Panc1 (cell line): ENCODE measurements around the gene PRPF40B. TPM values are rescaled to one million over a fixed set of nuclear protein-coding genes. Genes with fewer than 3 reads are reported as not detected.

Experiments
- ATAC-seq: fragments of 200-7000 bp; cut with Tn5 transposase; 2 replicates; pipeline ENCODE4 v1.9.1; 2020; ENCODE audit warnings: mild to moderate bottlenecking, moderate library complexity
- BruUV-seq: library from RNA; stranded (reverse); fragments of 400-500 nt; replicated peaks from 2 replicates; lab custom pipeline; 2021; lab: Mats Ljungman, UMichigan
- CTCF ChIA-PET: fragments of 300-600 bp; sonication (Branson Sonifier 250); formaldehyde crosslinking; loops from one replicate; lab custom pipeline; 2022; ENCODE audit warnings: antibody characterized with exemption; lab: Charles Lee
- POLR2A ChIA-PET: fragments of 300-600 bp; sonication (Branson Sonifier 250); formaldehyde crosslinking; loops from one replicate; lab custom pipeline; 2022; ENCODE audit warnings: antibody characterized with exemption; lab: Charles Lee
- DNase-seq: peaks from one replicate; pipeline ENCODE4 v3.0.0-alpha.2; 2010; ENCODE audit warnings: low read depth, low spot score
- H3K27ac ChIP-seq: 2 replicates; pipeline ENCODE4 v1.5.1; 2011; ENCODE audit warnings: mild to moderate bottlenecking, low read length, inconsistent platforms
- H3K27me3 ChIP-seq: fragments of 200-500 bp; sonication (Bioruptor generic); 2 replicates; pipeline ENCODE4 v1.6.0; 2014; ENCODE audit warnings: low read length, inconsistent platforms; ENCODE audit not compliant: control insufficient read depth, insufficient read depth
- H3K36me3 ChIP-seq: fragments of 200-500 bp; sonication (Bioruptor generic); 2 replicates; pipeline ENCODE4 v1.5.1; 2014; ENCODE audit warnings: inconsistent platforms, mild to moderate bottlenecking, low read length, moderate library complexity; ENCODE audit not compliant: control insufficient read depth, insufficient read depth
- H3K4me1 ChIP-seq: 2 replicates; pipeline ENCODE4 v1.5.1; 2011; ENCODE audit warnings: inconsistent platforms, mild to moderate bottlenecking, low read length, moderate library complexity; ENCODE audit not compliant: control insufficient read depth, insufficient read depth
- H3K4me3 ChIP-seq, 2 experiments: 2 replicates each; pipeline ENCODE4 v1.5.1; 2011 to 2012; ENCODE audit warnings: low read depth in 2 of 2, low read length in 2 of 2, mild to moderate bottlenecking in 2 of 2, inconsistent platforms in 1 of 2, moderate library complexity in 1 of 2
- H3K9me3 ChIP-seq: fragments of 200-500 bp; sonication (Bioruptor generic); 2 replicates; pipeline ENCODE4 v1.5.1; 2014; ENCODE audit warnings: low read depth, mild to moderate bottlenecking, inconsistent platforms, low read length, moderate library complexity; ENCODE audit not compliant: control insufficient read depth, insufficient read depth
- CTCF ChIP-seq: fragments of 450-650 bp; IDR thresholded peaks from 2 replicates; pipeline ENCODE4 v1.5.1; 2017; ENCODE audit warnings: mild to moderate bottlenecking
- POLR2AphosphoS5 ChIP-seq: IDR thresholded peaks from 2 replicates; pipeline ENCODE4 v1.6.1; 2012; ENCODE audit warnings: mild to moderate bottlenecking, low read depth, low read length, moderate library complexity
- REST ChIP-seq, 2 experiments: IDR thresholded peaks; 2 replicates each; pipeline ENCODE4 v1.6.1; 2011 to 2012; ENCODE audit warnings: low read depth in 2 of 2, control low read depth in 1 of 2, low read length in 1 of 2, mild to moderate bottlenecking in 1 of 2, moderate library complexity in 1 of 2; ENCODE audit not compliant: insufficient read depth in 1 of 2
- SIN3A ChIP-seq: IDR thresholded peaks from 2 replicates; pipeline ENCODE4 v1.6.1; 2012; ENCODE audit warnings: low read depth, mild to moderate bottlenecking, low read length, moderate library complexity, borderline replicate concordance; ENCODE audit not compliant: insufficient read depth
- TCF7L2 ChIP-seq: IDR thresholded peaks from 2 replicates; pipeline ENCODE4 v1.6.1; 2011; ENCODE audit warnings: mild to moderate bottlenecking, low read depth, low read length, inconsistent platforms
- in situ Hi-C: cut with HindIII; loops from 2 replicates; pipeline ENCODE4 v1.10.0; 2016; ENCODE audit warnings: low sequenced_read_pairs, low pct_unique_long_range_greater_than_20kb
- intact Hi-C: fragments of 100-400 bp; cut with micrococcal nuclease; formaldehyde crosslinking; loops from one replicate; pipeline ENCODE4 v1.10.0; 2022; ENCODE audit not compliant: unreplicated experiment
- total RNA-seq: library from RNA; stranded (reverse); gene quantifications from one replicate; pipeline ENCODE4 v1.2.1, GENCODE V29; 2021; ENCODE audit not compliant: unreplicated experiment

The PRPF40B gene
- total RNA-seq, 1 experiment from 2014 or later, result 26.3 TPM

GRCh38 chr12:49662998-49663843 lies 39.9 kb downstream of the PRPF40B start:
- TF ChIP-seq SIN3A (no peak), CTCF (no peak), REST (IDR thresholded peaks at IDR 0.05; ENCODE audit: insufficient read depth in 1 of 2, low read depth in 2 of 2, low read length in 1 of 2) (no peak), POLR2AphosphoS5 (no peak), TCF7L2 (no peak)
- intact Hi-C loops (no loop called here), in situ Hi-C loops (no loop called here)
- no peaks in the 10 kb centered on the region for H3K4me1 ChIP-seq
- BruUV-seq, result no TSS peak
- ATAC-seq, result peak; percentile 41; the same call in 1 of the 2 replicates
- H3K4me3 ChIP-seq, result no peak overlapping the region
- H3K27ac ChIP-seq, result no peak overlapping the region
- peak; percentile 13 for DNase-seq
- ChIA-PET POLR2A (no interaction called here), CTCF (interaction anchor here (1.2 kb wide), 1 partner anchor 78 kb away, joined by 3 read pairs; the partner anchor contains the start of gene TMBIM6)
- H3K36me3 ChIP-seq, result no peaks in the 10 kb centered on the region
- no peaks in the 10 kb centered on the region for H3K27me3 ChIP-seq
- no peaks in the 10 kb centered on the region for H3K9me3 ChIP-seq

GRCh38 chr12:49664167-49664566 lies 40.8 kb downstream of the PRPF40B start:
- TF ChIP-seq CTCF (no peak), POLR2AphosphoS5 (no peak), REST (IDR thresholded peaks at IDR 0.05; ENCODE audit: insufficient read depth in 1 of 2, low read depth in 2 of 2, low read length in 1 of 2) (no peak), SIN3A (no peak), TCF7L2 (no peak)
- no peaks in the 10 kb centered on the region for H3K36me3 ChIP-seq
- in situ Hi-C loops (no loop called here), intact Hi-C loops (no loop called here)
- H3K9me3 ChIP-seq, result no peaks in the 10 kb centered on the region
- no TSS peak for BruUV-seq
- H3K27ac ChIP-seq, result no peak overlapping the region
- H3K27me3 ChIP-seq, result no peaks in the 10 kb centered on the region
- H3K4me1 ChIP-seq, result no peaks in the 10 kb centered on the region
- CTCF ChIA-PET, result no interaction called here
- DNase-seq (no peak), ATAC-seq (no peak)
- no peak overlapping the region for H3K4me3 ChIP-seq
- POLR2A ChIA-PET, result no interaction called here
